ENCODE data around the gene BEAN1. TPM values are rescaled to one million over a fixed set of nuclear protein-coding genes. Genes with fewer than 3 reads are reported as not detected.

Gene BEAN1
- total RNA-seq, 1 experiment from 2014 or later, result 1.1 TPM

DNA sequence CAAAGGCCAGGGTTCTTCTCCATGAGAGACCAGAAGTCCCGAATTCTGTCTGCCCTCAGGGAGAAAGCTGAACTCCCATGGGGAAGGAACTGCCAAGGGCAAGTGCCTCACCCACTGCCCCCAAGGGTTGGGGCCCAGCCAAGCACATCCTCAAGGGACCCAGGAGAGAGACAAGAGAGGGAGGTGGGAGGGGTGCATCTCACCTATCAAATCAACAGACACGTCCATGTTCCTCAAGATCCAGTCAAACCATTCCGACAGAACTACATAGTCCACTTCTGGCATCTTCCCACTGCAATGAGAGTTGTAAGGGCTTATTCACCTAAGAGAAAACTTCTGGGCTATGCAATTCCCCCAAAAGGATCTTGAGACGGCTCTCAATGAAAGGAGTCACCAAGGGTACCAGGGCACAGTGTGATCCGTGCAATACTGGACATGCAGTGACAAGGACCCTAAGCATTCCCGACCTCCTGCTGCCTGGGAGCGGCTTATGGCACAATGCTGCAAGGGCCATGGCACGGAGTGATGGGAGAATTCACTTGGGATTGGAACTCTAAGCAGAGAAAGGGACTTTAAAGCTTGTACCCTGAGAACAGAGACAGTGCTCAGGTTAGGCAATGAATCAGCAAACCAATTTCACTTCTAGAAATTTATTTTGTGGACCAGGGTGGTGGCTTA, 90.6 kb downstream of the BEAN1 start:
- H3K27ac Mint-ChIP-seq (ENCODE audit: low read depth, unreplicated experiment), result peak overlapping the region; percentile 98
- intact Hi-C loops (cut with micrococcal nuclease), result loop anchor here (2.0 to 5.0 kb wide), 2 partner anchors 40 to 109 kb away; no protein-coding TSS in a partner anchor
- H3K36me3 Mint-ChIP-seq (ENCODE audit: insufficient read depth, unreplicated experiment), result peaks cover 24% of the 10 kb centered on the region
- DNase-seq (ENCODE audit: unreplicated experiment), result no peak
- POLR2A ChIA-PET, result interaction anchor here (0.9 to 1.7 kb wide), 6 partner anchors 8 to 111 kb away, joined by 3 to 9 read pairs (median 3); partner anchors contain the start of gene CKLF
- no TSS peak for BruUV-seq (replicated peaks)
- no peaks in the 10 kb centered on the region for H3K27me3 Mint-ChIP-seq (ENCODE audit: insufficient read depth, unreplicated experiment)
- H3K4me3 Mint-ChIP-seq (ENCODE audit: unreplicated experiment), result peak overlapping the region; percentile 67
- no peaks in the 10 kb centered on the region for H3K9me3 Mint-ChIP-seq (ENCODE audit: unreplicated experiment)
- TF ChIP-seq, protein P1, sequence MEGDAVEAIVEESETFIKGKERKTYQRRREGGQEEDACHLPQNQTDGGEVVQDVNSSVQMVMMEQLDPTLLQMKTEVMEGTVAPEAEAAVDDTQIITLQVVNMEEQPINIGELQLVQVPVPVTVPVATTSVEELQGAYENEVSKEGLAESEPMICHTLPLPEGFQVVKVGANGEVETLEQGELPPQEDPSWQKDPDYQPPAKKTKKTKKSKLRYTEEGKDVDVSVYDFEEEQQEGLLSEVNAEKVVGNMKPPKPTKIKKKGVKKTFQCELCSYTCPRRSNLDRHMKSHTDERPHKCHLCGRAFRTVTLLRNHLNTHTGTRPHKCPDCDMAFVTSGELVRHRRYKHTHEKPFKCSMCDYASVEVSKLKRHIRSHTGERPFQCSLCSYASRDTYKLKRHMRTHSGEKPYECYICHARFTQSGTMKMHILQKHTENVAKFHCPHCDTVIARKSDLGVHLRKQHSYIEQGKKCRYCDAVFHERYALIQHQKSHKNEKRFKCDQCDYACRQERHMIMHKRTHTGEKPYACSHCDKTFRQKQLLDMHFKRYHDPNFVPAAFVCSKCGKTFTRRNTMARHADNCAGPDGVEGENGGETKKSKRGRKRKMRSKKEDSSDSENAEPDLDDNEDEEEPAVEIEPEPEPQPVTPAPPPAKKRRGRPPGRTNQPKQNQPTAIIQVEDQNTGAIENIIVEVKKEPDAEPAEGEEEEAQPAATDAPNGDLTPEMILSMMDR (IDR thresholded peaks at IDR 0.05; ENCODE audit: unreplicated experiment), result no peak
- CTCF ChIA-PET, result interaction anchor here (0.6 kb wide), 1 partner anchor 682 kb away, joined by 3 read pairs; no protein-coding TSS in a partner anchor
- H3K4me1 Mint-ChIP-seq (ENCODE audit: insufficient read depth, unreplicated experiment), result peaks cover 47% of the 10 kb centered on the region

DNA sequence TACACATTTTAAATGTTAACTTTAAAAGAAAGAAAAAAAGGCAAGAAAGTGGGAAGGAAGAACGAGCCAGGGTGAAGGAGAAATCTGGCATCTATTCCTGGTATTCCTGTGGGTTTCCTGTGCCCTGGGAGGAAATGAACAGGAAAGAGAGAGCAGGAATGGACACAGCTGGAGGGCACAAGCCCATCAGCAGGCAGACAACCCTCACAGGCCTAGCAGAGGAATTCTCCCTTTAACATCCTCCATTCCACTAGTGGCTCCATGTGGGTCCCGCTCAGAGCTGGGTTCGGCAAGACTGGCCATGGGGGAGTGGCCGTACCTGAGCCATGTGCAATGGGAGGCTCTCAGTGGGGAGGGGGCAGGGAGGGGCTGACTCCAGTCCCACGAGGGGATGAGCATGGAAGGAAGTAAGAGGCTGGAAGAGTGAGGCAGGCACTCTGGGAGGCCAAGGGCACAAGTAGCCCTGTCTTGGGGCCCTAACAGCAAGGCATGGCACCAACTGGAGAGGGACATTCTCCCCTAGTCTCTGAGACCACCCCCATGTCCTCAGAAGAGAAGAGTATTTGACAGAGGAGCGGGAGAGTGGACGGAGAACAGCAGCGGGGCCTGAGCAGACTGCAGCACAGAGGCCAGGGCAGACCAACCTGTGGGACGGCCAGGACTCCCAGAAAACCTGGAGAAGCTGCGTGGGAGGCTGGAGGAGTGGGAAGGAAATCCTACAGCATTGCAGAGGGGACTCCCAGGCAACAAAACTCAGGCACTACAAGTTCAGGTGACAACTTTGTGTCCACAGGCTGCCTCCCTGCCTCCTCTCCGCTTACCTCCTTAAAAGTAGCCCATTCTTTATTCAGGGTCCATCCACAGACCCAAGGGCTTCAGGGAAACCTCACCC, 92.6 kb downstream of the BEAN1 start:
- Mint-ChIP-seq H3K27ac (ENCODE audit: low read depth, unreplicated experiment) (peak overlapping the region; percentile 63), H3K9me3 (ENCODE audit: unreplicated experiment) (no peaks in the 10 kb centered on the region), H3K4me1 (ENCODE audit: insufficient read depth, unreplicated experiment) (peaks cover 36% of the 10 kb centered on the region), H3K36me3 (ENCODE audit: insufficient read depth, unreplicated experiment) (peaks cover 24% of the 10 kb centered on the region), H3K27me3 (ENCODE audit: insufficient read depth, unreplicated experiment) (no peaks in the 10 kb centered on the region), H3K4me3 (ENCODE audit: unreplicated experiment) (no peak overlapping the region)
- no TSS peak for BruUV-seq (replicated peaks)
- intact Hi-C loops (cut with micrococcal nuclease), result loop anchor here (5.0 kb wide), 1 partner anchor 42 kb away; no protein-coding TSS in a partner anchor
- DNase-seq (ENCODE audit: unreplicated experiment), result no peak
- ChIA-PET CTCF (interaction anchor here (1.1 to 3.8 kb wide), 2 partner anchors 8 to 40 kb away, joined by 3 to 13 read pairs; no protein-coding TSS in a partner anchor), POLR2A (interaction anchor here (0.6 to 3.2 kb wide), 2 partner anchors 21 to 32 kb away, joined by 4 to 11 read pairs; partner anchors contain the start of gene CKLF)
- TF ChIP-seq, protein P1 (IDR thresholded peaks at IDR 0.05; ENCODE audit: unreplicated experiment), result no peak

GRCh38 chr16:66520406-66521170, 93.5 kb downstream of the BEAN1 start:
- BruUV-seq (replicated peaks), result no TSS peak
- CTCF ChIA-PET, result interaction anchor here (0.7 to 3.8 kb wide), 6 partner anchors 9 to 130 kb away, joined by 3 to 13 read pairs (median 3); partner anchors contain the start of gene CKLF
- H3K27ac Mint-ChIP-seq (ENCODE audit: low read depth, unreplicated experiment), result peak overlapping the region; percentile 63

More at GRCh38 chr16:66520406-66521170, 93.5 kb downstream of the BEAN1 start:
- no peak for DNase-seq (ENCODE audit: unreplicated experiment)
- Mint-ChIP-seq H3K9me3 (ENCODE audit: unreplicated experiment) (no peaks in the 10 kb centered on the region), H3K4me3 (ENCODE audit: unreplicated experiment) (no peak overlapping the region), H3K36me3 (ENCODE audit: insufficient read depth, unreplicated experiment) (peaks cover 29% of the 10 kb centered on the region), H3K27me3 (ENCODE audit: insufficient read depth, unreplicated experiment) (no peaks in the 10 kb centered on the region), H3K4me1 (ENCODE audit: insufficient read depth, unreplicated experiment) (peaks cover 36% of the 10 kb centered on the region)
- POLR2A ChIA-PET, result interaction anchor here (1.4 to 3.2 kb wide), 2 partner anchors 9 to 32 kb away, joined by 5 to 11 read pairs; partner anchors contain the start of gene CKLF
- TF ChIP-seq, protein P1 (IDR thresholded peaks at IDR 0.05; ENCODE audit: unreplicated experiment), result no peak
- intact Hi-C loops (cut with micrococcal nuclease), result no loop called here
